ENCODE results near the gene TEX22.

- no peak for TF ChIP-seq CTCF (conservative IDR thresholded peaks at IDR 0.05; ENCODE audit: low read depth, low read length)
- no peak for TF ChIP-seq EZH2 (IDR thresholded peaks at IDR 0.05; ENCODE audit: low read length, unreplicated experiment)
These were observed 29.7 kb downstream of the TEX22 start for GRCh38 chr14:105427936-105428485.
